ENCODE results near the gene GRK6. TPM values are rescaled to one million over a fixed set of nuclear protein-coding genes. Genes with fewer than 3 reads are reported as not detected.
"Not testable (repeated sequence)": the region's sequence is repeated elsewhere in the genome, so short reads cannot be mapped to it uniquely, and the experiment has no call there.

Gene GRK6
- total RNA-seq, 1 experiment from 2014 or later = 42.3 TPM

DNA sequence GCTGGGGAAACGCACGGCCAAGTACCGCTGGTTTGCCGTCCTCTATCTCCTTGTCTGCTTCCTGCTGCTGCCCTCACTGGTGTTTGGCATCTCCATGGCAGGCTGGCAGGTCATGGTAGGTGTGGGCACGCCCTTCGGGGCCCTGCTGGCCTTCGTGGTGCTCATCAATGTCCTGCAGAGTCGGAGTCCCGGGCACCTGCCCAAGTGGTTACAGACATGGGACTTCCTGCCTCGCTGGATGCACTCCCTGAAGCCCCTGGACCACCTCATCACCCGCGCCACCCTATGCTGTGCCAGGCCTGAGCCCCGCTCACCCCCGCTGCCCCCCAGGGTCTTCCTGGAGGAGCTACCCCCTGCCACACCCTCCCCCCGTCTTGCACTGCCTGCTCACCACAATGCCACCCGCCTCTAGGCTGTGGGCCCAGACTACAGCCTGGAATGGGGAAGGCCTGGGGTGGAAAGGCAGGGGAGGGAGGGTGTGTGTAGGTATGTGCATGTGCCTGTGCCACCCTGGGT is 28.5 kb upstream of the GRK6 start:
- no peak for DNase-seq (ENCODE audit: low read depth)

DNA sequence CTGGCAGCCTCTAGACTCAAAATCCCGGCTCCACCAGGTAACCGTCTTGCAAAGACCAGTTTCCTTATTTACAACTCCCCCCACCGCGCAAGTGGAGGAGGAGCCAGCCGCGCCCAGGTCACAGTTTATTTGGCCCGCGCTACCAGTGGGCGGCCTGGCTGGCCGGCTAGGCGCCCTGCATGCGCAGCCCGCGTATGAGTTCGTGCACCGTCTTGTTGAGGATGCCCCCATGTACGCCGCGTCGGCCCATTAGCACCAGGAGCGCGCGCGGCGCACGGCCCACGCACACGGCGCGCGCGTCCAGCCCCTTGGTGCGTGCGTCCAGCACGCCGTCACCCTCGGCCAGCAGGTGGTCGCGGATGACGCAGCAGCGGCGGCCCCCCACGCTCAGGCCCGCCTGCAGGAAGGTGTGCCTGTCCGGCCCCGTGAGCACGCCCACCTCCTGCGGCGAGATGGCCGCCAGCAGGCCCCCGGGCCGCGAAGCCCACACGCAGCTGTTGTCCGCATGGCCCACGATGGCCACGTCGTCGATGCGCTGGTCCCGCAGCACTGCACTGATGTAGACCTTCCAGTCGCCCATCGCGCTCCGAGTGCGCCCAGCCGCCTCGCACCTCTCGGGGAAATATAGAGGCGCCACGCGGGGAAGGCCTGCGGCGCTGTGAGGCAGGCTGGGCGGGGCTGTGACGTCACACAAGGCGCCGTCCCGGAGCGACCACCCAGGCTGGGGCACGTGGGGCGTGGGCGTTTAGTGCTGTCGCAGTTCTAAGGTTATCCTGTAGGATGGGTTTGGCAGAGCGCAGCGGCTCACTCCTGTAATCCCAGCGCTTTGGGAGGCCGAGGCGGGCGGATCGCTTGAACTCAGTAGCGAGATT is 26.2 kb upstream of the GRK6 start, which contains the start of gene PFN3:
PFN3 (minus strand) TSS at position 665 of the 872 bp plus-strand sequence; CDS start at position 580, 85 bp downstream.
- DNase-seq (ENCODE audit: low read depth) = no peak

DNA sequence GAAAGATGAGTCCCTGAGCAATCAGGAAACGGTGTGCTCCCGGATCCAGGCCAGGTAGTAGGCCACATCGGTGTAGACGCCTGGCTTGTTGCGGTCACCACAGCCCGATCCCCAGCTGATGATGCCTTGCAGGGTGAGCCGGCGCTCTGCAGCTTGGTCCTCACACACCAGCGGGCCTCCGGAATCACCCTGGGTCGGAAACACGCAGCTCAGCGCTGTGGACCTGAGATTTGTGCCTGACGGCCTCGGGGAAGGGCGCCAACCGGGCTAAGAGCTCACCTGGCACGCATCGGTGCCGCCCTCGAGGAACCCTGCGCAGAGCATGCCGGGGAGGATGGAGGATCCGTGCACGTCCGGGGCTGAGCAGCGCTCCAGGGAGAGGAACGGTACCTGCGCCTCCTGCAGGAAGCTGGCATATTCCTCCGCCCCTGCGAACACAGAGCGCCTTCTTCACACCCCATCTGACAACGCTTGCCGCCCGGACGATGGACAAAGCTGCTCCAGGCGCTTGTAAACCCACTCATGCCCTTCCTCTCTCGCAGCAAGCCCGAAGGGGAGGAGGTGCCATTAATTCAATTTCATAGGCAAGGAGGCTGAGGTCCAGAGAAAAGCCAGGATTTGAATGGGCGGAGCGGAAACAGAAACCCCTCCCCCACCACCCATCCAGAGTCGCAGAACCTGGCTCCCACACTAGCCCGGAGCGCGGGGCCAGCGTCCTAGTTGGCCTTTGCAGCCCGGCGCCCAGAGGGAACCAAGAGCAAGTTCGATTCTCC is 24.0 kb upstream of the GRK6 start:
- no peak for DNase-seq (ENCODE audit: low read depth)

DNA sequence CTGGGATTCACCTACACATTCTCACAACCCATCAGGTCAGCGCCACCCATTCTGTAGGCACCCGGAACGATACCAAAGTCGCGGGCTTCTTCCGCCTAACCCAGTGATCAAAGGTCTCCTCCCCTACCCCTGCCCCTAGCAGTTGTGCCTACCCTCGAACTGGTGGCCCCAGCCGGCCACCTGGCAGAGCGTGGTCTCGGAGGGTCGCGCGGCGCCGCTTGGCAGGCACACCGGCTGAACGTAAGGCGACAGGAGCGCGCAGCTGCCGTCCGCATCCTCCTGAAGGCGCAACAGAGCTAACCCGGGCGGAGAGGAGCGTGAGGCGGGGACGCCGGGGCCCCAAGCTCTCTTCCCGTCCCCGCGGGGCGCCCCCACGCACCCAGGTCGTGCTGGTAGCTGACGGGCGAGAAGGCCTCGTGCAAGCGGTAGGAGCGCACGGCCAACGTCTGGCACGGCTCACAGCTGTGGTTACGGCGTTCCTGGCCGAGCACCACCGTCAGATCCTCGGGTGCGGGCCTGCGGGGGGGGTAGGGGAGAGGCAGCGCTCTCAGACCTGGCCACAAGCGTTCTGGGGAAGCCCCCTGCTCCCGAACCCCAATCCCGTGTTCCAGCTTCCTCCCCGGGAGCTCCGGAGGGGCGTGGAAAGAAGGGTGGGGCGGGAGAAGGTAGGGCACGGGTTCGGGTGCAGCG is 23.2 kb upstream of the GRK6 start:
- no peak for DNase-seq (ENCODE audit: low read depth)

DNA sequence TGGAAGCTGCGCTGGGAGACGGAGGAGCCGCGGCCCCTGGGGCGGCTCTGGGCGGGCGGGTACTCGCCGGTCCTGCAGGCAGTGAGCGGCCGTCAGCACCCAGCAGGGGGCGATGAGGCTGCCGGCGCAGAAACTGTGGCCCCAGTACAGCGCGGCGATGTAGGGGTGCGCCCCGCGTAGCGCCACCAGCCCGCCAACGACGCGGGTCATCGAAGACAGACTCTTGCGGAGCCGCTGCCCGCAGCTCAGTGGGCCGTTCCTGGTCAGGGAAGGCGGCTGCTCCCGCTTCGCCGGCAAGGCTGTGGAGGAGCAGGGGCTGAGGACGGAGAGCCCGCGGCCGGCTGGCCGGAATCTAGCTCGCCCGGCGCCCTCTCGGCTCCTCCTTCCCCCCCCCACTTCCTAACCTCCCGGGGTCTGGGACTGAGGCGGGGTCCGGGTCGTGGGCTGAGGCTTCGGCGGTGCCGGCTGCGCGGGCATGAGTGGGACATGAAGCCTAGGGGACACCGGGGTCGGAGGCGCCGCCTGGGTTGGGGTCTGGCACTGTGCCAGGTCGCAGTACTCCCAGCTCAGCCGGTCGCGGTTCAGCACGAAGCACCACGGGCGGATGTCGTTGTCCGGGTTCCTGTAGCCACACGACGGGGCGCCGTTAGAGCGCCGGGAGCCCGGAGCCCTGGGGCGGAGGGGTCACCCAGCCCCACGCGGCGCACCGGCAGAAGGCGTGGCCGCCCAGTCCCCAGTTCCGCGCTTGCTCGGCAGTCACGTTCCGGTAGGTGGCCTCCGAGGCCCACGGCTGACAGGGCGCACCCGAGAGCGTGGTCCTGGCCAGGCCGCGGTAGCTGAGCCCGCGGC is 22.5 kb upstream of the GRK6 start:
- DNase-seq (ENCODE audit: low read depth) = peak; percentile 78

DNA sequence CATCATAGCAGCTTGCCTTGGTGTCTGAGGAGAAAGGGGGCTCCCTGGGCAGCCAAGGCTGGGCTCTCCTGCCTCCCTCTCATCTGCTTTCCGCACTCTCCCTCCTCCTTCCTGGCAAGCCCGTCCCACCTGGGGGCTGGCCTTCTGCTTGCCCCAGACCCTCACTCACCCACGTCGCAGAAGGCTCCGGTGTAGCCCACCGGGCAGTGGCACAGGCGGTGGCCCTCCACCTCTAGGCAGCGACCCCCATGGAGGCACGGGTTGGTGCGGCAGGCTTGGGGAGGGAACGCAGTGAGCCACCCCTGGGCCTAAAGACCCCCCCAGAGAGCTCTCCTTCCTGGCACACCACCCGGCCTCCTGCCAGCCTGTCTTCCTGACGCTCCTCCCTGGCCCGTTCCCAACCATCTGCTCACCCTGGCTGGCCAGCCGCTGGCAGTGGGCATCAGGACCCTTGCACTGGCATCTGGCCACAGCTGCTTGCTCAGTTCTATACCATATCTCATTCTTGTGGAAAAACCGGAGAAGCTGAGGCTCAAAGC is 21.8 kb upstream of the GRK6 start:
- no peak for DNase-seq (ENCODE audit: low read depth)

DNA sequence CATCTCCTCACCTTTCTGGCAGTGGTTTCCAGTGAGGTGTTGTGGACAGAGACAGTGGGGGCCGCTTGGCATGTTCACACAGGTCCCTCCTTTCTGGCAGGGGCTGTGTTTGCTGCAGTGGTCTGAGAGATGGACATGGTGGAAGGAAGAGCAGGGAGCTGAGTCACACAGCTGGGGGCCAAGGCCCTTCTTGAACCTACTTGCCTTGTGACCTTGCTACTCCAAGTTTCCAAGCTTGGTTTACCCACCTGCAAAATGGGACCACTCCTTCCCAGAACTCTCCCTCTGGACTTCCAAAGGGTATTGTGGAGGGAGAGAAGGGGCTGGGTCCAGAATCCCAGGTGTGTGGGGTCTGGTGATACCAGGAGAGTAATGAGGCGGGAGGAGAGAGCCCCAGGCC is 21.2 kb upstream of the GRK6 start:
- no peak for DNase-seq (ENCODE audit: low read depth)

DNA sequence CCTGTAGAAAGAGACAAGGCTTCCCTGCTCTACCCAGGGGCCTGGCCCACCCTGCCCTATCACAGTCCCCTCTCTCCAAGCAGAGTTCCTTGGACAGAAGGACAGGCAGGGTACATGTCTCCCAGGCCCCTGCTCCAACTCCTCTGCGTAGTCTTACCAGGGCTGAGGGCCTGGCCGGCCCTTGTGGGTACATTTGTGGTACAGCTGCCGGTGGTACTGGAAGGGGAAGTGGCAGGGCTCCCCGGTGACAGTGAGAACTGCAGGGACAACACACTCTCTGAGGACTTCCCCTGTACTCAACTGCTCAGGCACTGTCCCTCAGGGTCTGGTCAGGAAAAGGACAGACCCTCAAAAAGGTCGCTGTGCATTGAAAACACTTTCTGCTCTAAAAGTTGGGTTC is 20.7 kb upstream of the GRK6 start:
- DNase-seq (ENCODE audit: low read depth) = no peak

DNA sequence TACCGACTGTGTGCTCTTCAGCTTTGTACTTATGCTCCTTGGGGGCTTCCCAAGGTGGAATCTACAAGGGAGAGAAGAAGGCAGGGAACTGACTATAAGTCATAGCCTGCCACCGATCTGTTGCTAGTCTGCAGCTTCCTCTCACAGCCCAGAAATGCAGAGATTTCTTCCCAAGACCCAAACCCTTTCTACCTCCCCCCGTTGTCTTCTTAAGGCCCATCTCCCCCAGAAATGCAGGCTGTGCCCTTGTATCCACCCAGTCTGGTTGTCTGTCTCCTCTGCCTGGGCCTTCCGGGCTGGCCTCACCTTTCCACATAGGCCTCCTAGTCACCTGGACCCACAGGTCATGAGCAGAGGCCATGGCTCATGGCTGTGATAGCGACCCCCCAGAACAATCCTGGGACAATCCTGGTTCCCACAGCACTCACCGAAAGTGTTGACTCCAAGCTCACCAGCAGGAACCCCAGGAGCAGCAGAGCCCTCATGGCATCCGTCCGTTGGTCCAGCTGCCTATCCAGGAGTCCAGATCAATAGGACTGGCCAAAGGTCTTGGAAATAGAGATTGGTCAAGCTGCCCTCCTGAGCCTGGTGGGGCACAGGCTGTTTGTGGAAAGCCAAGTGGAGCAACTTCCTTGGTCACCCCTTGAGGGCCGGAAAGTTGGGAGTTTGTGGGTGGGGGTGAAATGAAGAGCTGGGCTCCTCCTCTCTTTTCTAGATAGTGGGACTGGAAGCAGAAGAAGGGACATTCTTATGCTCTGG is 17.3 kb upstream of the GRK6 start, which contains the start of gene F12:
F12 (minus strand) TSS at position 522 of the 759 bp plus-strand sequence; CDS start at position 485, 37 bp downstream.
- no peak for DNase-seq (ENCODE audit: low read depth)

DNA sequence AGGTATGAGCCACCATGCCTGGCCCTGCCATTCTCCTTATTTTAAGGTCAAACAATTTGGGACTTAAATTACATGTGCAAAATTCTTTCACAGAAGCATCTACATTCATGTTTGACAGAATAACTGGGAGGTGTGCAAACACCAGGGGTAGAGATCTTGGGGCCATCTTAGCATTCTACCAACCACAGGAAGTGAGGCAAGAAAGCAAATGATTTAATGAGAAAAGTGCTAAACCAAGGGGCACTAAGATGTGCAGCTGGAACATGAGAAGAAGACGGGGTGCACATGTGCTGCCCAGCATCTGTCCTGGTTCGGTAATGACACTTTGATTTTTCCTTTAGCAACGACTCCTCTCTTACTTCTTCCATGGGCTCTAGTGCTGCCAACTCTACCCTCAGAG is 15.9 kb upstream of the GRK6 start:
- DNase-seq (ENCODE audit: low read depth) = no peak

DNA sequence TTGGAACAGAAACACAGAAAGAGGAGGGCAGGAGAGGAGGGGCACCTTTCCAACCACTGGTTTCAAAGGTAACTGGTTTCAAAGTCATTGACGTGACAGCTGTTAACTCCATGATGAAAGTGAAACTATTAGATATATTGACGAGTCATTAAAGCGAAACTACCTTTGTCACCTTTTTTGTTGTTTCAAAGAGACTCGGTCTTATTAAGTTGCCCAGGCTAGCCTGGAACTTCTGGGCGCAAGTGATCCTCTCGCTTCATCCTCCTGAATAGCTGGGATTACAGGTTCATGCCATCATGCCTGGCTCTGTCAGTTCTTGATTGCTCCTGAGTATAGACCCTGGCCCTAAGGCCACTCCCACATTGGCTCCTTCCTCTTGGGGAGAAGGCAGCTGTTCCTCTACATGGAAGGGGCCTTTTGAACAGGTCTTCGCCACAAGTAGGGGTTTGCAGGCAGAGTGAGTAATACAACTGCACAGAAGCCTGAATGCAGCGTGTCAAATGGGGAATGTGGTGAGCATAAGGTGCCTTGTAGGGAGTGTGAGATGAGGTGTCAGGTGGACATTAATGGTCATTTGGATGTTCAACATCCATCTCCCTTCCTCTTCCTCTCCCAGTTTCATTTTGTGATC is 13.8 kb upstream of the GRK6 start:
- DNase-seq (ENCODE audit: low read depth) = no peak

DNA sequence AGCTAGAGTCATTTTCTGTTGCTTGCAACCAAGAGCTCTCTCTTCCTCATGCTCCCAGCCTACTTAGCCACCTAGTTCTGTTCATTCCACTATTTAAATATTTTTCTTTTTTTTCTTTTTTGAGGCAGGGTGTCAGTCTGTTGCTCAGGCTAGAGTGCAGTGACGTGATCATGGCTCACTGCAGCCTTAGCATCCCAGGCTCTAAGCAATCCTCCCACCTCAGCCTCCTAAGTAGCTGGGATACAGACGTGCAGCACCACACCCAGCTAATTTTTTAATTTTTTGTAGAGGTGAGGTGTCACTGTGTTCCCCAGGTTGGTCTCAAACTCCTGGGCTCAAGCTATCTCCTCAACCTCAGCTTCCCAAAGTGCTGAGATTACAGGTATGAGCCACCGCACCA is 12.0 kb upstream of the GRK6 start:
- DNase-seq (ENCODE audit: low read depth) = no peak

DNA sequence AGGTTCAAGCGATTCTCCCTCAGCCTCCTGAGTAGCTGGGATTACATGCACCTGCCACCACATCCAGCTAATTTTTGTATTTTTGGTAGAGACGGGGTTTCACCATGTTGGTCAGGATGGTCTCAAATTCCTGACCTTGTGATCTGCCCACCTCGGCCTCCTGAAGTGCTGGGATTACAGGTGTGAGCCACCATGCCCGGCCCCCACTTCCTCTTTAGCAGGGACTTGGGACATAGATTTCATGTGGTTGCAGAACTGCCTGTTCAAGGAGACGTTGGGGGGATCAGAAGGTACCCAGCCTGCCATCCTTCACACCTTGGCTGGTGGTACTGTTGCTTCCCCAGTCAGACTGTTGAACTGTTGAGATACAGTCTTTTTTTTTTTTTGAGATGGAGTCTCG is 9.4 kb upstream of the GRK6 start:
- not testable (repeated sequence) for DNase-seq (ENCODE audit: low read depth)

DNA sequence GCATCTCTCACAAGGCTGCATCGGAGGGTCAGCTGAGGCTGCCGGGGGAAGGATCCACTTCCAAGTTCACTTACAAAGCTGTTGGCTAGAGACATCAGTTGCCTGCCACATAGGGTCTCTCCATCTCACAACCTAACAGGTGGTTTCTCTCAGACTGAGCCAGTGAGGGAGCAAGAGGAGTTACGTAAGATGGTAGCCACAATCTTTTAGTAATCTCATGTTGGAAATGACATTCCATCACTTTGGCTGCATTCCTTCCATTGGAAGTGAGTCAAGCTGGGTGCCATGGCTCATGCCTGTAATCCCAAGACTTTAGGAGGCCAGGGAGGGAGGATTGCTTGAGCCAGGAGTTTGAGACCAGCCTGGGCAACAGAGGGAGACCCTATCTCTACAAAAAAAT is 7.4 kb upstream of the GRK6 start:
- DNase-seq (ENCODE audit: low read depth) = no peak

DNA sequence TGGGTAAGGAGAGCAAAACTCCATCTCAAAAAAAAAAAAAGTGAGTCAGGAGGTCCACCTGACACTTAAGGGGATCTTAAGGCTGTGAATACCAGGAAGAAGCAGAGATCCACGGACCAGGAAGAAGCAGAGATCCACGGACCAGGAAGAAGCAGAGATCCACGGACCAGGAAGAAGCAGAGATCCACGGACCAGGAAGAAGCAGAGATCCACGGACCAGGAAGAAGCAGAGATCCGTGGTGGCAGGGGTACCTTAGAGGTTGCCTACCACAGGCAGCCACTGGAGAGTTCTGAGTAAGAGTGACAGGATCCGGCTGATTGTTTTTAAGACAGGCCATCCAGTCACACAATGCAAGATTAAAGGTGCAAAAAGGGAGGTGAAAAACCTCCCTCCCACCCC is 6.0 kb upstream of the GRK6 start:
- DNase-seq (ENCODE audit: low read depth) = not testable (repeated sequence)

DNA sequence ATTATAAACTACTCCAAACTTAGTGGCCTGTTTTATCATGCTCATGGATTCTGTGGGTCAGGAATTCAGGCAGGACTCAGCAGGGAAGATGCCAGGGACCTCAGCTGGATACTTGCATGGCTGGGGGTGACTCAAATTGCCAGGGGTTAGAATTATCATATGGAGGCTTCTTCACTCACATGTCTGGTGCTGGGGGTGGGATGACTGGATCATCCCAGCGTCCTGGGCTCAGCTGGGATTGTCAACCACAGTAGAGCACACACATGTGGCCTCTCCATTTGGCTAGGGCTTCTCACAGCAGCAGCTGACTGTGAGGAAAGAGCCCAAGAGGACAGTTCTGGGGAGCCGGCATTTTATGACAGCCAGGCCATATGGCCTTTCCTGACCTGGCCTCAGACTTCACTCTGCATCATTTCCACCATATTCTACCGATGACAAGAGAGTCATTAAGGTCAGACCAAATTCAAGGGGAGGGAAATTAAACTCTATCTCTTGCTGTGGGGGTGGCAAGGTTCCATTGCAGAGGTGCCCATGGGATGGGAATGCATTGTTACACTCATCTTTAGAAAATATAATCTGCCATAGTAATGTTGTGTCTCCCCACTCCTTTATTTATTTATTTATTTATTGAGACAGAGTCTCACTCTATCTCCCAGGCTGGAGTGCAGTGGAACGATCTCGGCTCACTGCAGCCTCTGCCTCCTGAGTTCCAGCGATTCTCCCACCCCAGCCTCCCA is 5.2 kb upstream of the GRK6 start:
- no peak for DNase-seq (ENCODE audit: low read depth)

DNA sequence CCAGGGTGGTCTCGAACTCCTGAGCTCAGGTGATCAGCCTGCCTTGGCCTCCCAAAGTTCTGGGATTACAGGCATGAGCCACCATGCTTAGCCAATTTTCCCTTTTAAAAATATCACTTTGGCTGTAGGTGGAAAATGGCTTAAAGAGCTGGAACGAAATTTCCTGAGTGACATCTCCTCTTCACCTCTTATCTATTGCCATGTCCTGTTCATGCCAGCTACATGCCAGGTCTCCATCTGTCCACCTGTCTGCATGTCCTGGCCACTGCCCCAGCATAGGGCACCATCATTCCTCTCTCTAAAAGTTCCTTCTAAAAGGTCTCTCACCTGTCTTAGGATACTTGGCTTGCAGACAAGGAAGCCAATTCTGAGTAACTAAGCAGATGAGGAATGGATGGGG is 2.8 kb upstream of the GRK6 start:
- no peak for DNase-seq (ENCODE audit: low read depth)

DNA sequence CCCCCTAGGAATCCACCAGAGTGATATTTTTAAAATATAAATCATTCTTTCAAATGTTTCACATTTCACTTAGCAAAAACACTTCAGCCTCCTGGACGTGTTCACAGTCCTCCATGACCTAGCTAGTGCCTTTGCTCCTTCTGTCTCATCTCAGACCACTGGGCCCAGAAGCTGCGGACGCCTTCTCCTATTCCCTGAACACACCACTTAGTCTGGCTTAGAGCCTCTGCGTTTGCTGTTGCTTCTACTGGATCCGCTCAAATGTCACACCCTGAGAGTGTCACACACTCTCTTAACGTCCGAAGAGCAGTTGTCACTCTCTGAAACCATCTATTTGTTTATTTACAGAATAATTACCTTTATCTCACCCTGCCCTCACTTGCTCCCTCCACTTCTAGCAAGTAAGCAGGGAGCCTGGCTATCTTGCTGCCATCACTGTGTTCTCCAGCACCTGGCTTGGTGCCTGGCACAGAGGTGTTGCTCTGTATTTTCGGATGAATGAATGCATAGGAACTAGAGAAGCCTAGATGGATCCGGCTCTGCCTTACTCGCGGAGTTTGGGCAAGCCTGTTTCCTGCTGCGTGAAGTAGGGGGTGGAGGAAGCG is 1.2 kb upstream of the GRK6 start:
- DNase-seq (ENCODE audit: low read depth) = no peak

All from HT1080 (cell line).